Activated naive CD4-positive, alpha-beta T cell treated with anti-CD3 and anti-CD28 coated beads, Interleukin-2, amount 10 ng/mL, durations not matched to agents 7 days and 5 days (primary cell): Measurements from ENCODE around the gene DAAM1.
A peak's percentile ranks its signal among the peaks of the same experiment; 100 is the strongest.

Experiments used
- CTCF ChIA-PET: fragments of 350-600 bp; sonication (Branson Sonifier 250); formaldehyde crosslinking; loops from one replicate; lab custom pipeline; 2021; ENCODE audit warnings: antibody characterized with exemption; lab: Charles Lee
- DNase-seq: peaks from one replicate; pipeline ENCODE4 v3.0.0-alpha.2; 2020
- H3K27ac Mint-ChIP-seq: one replicate; pipeline ENCODE4 v1.8.0; 2021; ENCODE audit warnings: mild to moderate bottlenecking, moderate library complexity, mixed read lengths
- H3K27me3 Mint-ChIP-seq: one replicate; pipeline ENCODE4 v1.8.0; 2021; ENCODE audit warnings: mild to moderate bottlenecking, mixed read lengths
- H3K36me3 Mint-ChIP-seq: one replicate; pipeline ENCODE4 v1.8.0; 2021; ENCODE audit warnings: mixed read lengths
- H3K4me1 Mint-ChIP-seq: one replicate; pipeline ENCODE4 v1.8.0; 2021; ENCODE audit warnings: mixed read lengths
- H3K4me3 Mint-ChIP-seq: one replicate; pipeline ENCODE4 v1.8.0; 2021; ENCODE audit warnings: mild to moderate bottlenecking, moderate library complexity, mixed read lengths
- H3K9me3 Mint-ChIP-seq: one replicate; pipeline ENCODE4 v1.8.0; 2021; ENCODE audit warnings: mixed read lengths

The DAAM1 gene

GRCh38 chr14:59376686-59377085, 188.2 kb downstream of the DAAM1 start:
- no peaks in the 10 kb centered on the region for H3K9me3 Mint-ChIP-seq
- peaks cover 20% of the 10 kb centered on the region for H3K27me3 Mint-ChIP-seq
- H3K4me1 Mint-ChIP-seq: no peaks in the 10 kb centered on the region
- no peak for DNase-seq
- CTCF ChIA-PET: no interaction called here
- H3K4me3 Mint-ChIP-seq: no peak overlapping the region
- no peak overlapping the region for H3K27ac Mint-ChIP-seq
- H3K36me3 Mint-ChIP-seq: no peaks in the 10 kb centered on the region

- no peaks in the 10 kb centered on the region for H3K9me3 Mint-ChIP-seq
- peaks cover 21% of the 10 kb centered on the region for H3K27me3 Mint-ChIP-seq
- no peak for DNase-seq
- H3K36me3 Mint-ChIP-seq: no peaks in the 10 kb centered on the region
- H3K4me3 Mint-ChIP-seq: no peak overlapping the region
- H3K4me1 Mint-ChIP-seq: no peaks in the 10 kb centered on the region
- CTCF ChIA-PET: interaction anchor here (0.6 to 1.0 kb wide), 2 partner anchors 10 to 78 kb away, joined by 3 read pairs; no protein-coding TSS in a partner anchor
- no peak overlapping the region for H3K27ac Mint-ChIP-seq
These were observed 189.0 kb downstream of the DAAM1 start for GRCh38 chr14:59377491-59377890.

- no peaks in the 10 kb centered on the region for H3K9me3 Mint-ChIP-seq
- no peak for DNase-seq
- no peak overlapping the region for H3K4me3 Mint-ChIP-seq
- H3K36me3 Mint-ChIP-seq: no peaks in the 10 kb centered on the region
- peaks cover 21% of the 10 kb centered on the region for H3K27me3 Mint-ChIP-seq
- H3K4me1 Mint-ChIP-seq: no peaks in the 10 kb centered on the region
- CTCF ChIA-PET: interaction anchor here (0.6 to 1.0 kb wide), 2 partner anchors 10 to 77 kb away, joined by 3 read pairs; no protein-coding TSS in a partner anchor
- no peak overlapping the region for H3K27ac Mint-ChIP-seq
These were observed 189.6 kb downstream of the DAAM1 start for GRCh38 chr14:59377991-59378601.

GRCh38 chr14:59389936-59390335, 201.5 kb downstream of the DAAM1 start:
- no peak overlapping the region for H3K27ac Mint-ChIP-seq
- H3K4me3 Mint-ChIP-seq: no peak overlapping the region
- H3K4me1 Mint-ChIP-seq: no peaks in the 10 kb centered on the region
- CTCF ChIA-PET: no interaction called here
- H3K27me3 Mint-ChIP-seq: peaks cover 24% of the 10 kb centered on the region
- H3K9me3 Mint-ChIP-seq: no peaks in the 10 kb centered on the region
- no peak for DNase-seq
- H3K36me3 Mint-ChIP-seq: no peaks in the 10 kb centered on the region

- H3K9me3 Mint-ChIP-seq: no peaks in the 10 kb centered on the region
- no peak for DNase-seq
- H3K27ac Mint-ChIP-seq: no peak overlapping the region
- H3K4me3 Mint-ChIP-seq: no peak overlapping the region
- CTCF ChIA-PET: no interaction called here
- H3K27me3 Mint-ChIP-seq: peaks cover 23% of the 10 kb centered on the region
- H3K36me3 Mint-ChIP-seq: no peaks in the 10 kb centered on the region
- H3K4me1 Mint-ChIP-seq: no peaks in the 10 kb centered on the region
These were observed 202.9 kb downstream of the DAAM1 start for GRCh38 chr14:59391388-59391787.

GRCh38 chr14:59394268-59394667, 205.8 kb downstream of the DAAM1 start:
- no peak for DNase-seq
- H3K4me3 Mint-ChIP-seq: no peak overlapping the region
- H3K4me1 Mint-ChIP-seq: peaks cover 10% of the 10 kb centered on the region
- no peaks in the 10 kb centered on the region for H3K9me3 Mint-ChIP-seq
- H3K27ac Mint-ChIP-seq: no peak overlapping the region
- no peaks in the 10 kb centered on the region for H3K36me3 Mint-ChIP-seq
- peaks cover 18% of the 10 kb centered on the region for H3K27me3 Mint-ChIP-seq
- CTCF ChIA-PET: no interaction called here

- Mint-ChIP-seq H3K4me3 (no peak overlapping the region), H3K9me3 (no peaks in the 10 kb centered on the region), H3K4me1 (peaks cover 12% of the 10 kb centered on the region), H3K27ac (no peak overlapping the region), H3K36me3 (no peaks in the 10 kb centered on the region), H3K27me3 (peaks cover 16% of the 10 kb centered on the region)
- CTCF ChIA-PET: no interaction called here
- no peak for DNase-seq
These were observed 207.2 kb downstream of the DAAM1 start for GRCh38 chr14:59395672-59396071.

GRCh38 chr14:59398841-59399240, 210.4 kb downstream of the DAAM1 start:
- Mint-ChIP-seq H3K9me3 (peaks cover 5% of the 10 kb centered on the region), H3K4me3 (no peak overlapping the region), H3K36me3 (no peaks in the 10 kb centered on the region), H3K4me1 (peaks cover 12% of the 10 kb centered on the region), H3K27ac (peak overlapping the region; percentile 5), H3K27me3 (peaks cover 30% of the 10 kb centered on the region)
- CTCF ChIA-PET: no interaction called here
- peak; percentile 64 for DNase-seq

- no peaks in the 10 kb centered on the region for H3K36me3 Mint-ChIP-seq
- no peak overlapping the region for H3K27ac Mint-ChIP-seq
- DNase-seq: no peak
- H3K4me1 Mint-ChIP-seq: no peaks in the 10 kb centered on the region
- peaks cover 11% of the 10 kb centered on the region for H3K9me3 Mint-ChIP-seq
- peaks cover 56% of the 10 kb centered on the region for H3K27me3 Mint-ChIP-seq
- CTCF ChIA-PET: no interaction called here
- no peak overlapping the region for H3K4me3 Mint-ChIP-seq
These were observed 218.2 kb downstream of the DAAM1 start for GRCh38 chr14:59406454-59407245.

GRCh38 chr14:59407246-59408010, 219.0 kb downstream of the DAAM1 start:
- H3K4me1 Mint-ChIP-seq: no peaks in the 10 kb centered on the region
- H3K4me3 Mint-ChIP-seq: no peak overlapping the region
- CTCF ChIA-PET: no interaction called here
- peaks cover 53% of the 10 kb centered on the region for H3K27me3 Mint-ChIP-seq
- no peaks in the 10 kb centered on the region for H3K36me3 Mint-ChIP-seq
- no peak for DNase-seq
- peaks cover 11% of the 10 kb centered on the region for H3K9me3 Mint-ChIP-seq
- H3K27ac Mint-ChIP-seq: no peak overlapping the region

GRCh38 chr14:59415836-59416602, 227.6 kb downstream of the DAAM1 start:
- no peaks in the 10 kb centered on the region for H3K9me3 Mint-ChIP-seq
- no peak overlapping the region for H3K4me3 Mint-ChIP-seq
- H3K27me3 Mint-ChIP-seq: peaks cover 12% of the 10 kb centered on the region
- CTCF ChIA-PET: interaction anchor here (0.8 kb wide), 1 partner anchor 12 kb away, joined by 3 read pairs; no protein-coding TSS in a partner anchor
- H3K27ac Mint-ChIP-seq: no peak overlapping the region
- no peak for DNase-seq
- H3K4me1 Mint-ChIP-seq: no peaks in the 10 kb centered on the region
- H3K36me3 Mint-ChIP-seq: no peaks in the 10 kb centered on the region

GRCh38 chr14:59417311-59417710, 228.8 kb downstream of the DAAM1 start:
- Mint-ChIP-seq H3K4me1 (no peaks in the 10 kb centered on the region), H3K9me3 (no peaks in the 10 kb centered on the region), H3K36me3 (no peaks in the 10 kb centered on the region), H3K4me3 (no peak overlapping the region), H3K27ac (no peak overlapping the region), H3K27me3 (peaks cover 14% of the 10 kb centered on the region)
- CTCF ChIA-PET: no interaction called here
- no peak for DNase-seq

GRCh38 chr14:59419303-59419702, 230.8 kb downstream of the DAAM1 start:
- peaks cover 10% of the 10 kb centered on the region for H3K27me3 Mint-ChIP-seq
- H3K36me3 Mint-ChIP-seq: no peaks in the 10 kb centered on the region
- no peaks in the 10 kb centered on the region for H3K4me1 Mint-ChIP-seq
- H3K4me3 Mint-ChIP-seq: no peak overlapping the region
- DNase-seq: no peak
- no peaks in the 10 kb centered on the region for H3K9me3 Mint-ChIP-seq
- no peak overlapping the region for H3K27ac Mint-ChIP-seq
- CTCF ChIA-PET: no interaction called here
